ENCODE data around the gene ALDH3A2.

DNA sequence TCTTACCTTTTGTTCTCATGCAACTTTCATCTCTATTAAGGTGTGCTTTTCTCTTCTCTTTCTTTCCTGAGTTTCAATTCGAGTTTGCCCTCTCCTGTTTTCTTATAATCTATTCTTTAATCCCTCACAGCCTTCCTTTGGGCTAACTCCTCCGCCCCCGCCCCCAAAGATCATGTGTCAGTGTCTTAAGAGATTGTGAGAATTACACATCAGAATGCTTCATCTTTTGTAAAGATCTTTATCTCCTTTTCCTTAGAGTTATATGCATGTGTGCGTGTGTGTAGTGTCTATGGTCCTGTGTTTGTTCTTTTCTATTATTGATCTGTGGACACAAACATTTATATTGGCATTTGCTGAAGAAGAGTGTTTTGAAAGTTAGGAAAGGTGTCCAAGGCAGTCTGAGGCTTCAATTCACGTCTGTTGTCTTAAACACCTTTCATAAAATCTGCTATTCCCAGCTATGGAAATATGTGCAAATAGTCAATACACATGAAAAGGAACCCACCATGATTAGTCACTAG is 6.1 kb upstream of the ALDH3A2 start:
- TF ChIP-seq CTCF (IDR thresholded peaks at IDR 0.05) (no peak), POLR2AphosphoS5 (IDR thresholded peaks at IDR 0.05; ENCODE audit: low read depth, low read length) (no peak), REST (IDR thresholded peaks at IDR 0.05; ENCODE audit: insufficient read depth in 1 of 2, low read depth in 2 of 2, low read length in 1 of 2) (no peak), TCF7L2 (IDR thresholded peaks at IDR 0.05; ENCODE audit: low read depth, low read length) (no peak)
